Measurements from ENCODE around the gene SLC4A2.

- TF ChIP-seq CTCF (IDR thresholded peaks at IDR 0.05), result no peak
- no peak for TF ChIP-seq POLR2A (IDR thresholded peaks at IDR 0.05)
These were observed 42.4 kb downstream of the SLC4A2 start for GRCh38 chr7:151101621-151102396.
